GM21825 (cell line): Measurements from ENCODE around the gene GPBP1.
"Not testable (repeated sequence)": the region's sequence is repeated elsewhere in the genome, so short reads cannot be mapped to it uniquely, and the experiment has no call there.

Experiments used
- ATAC-seq: cut with Tn5 transposase; IDR thresholded peaks from one replicate; pipeline ENCODE4 v1.9.1; 2021; ENCODE audit warnings: mild to moderate bottlenecking, moderate library complexity; ENCODE audit not compliant: unreplicated experiment

The GPBP1 gene, protein sequence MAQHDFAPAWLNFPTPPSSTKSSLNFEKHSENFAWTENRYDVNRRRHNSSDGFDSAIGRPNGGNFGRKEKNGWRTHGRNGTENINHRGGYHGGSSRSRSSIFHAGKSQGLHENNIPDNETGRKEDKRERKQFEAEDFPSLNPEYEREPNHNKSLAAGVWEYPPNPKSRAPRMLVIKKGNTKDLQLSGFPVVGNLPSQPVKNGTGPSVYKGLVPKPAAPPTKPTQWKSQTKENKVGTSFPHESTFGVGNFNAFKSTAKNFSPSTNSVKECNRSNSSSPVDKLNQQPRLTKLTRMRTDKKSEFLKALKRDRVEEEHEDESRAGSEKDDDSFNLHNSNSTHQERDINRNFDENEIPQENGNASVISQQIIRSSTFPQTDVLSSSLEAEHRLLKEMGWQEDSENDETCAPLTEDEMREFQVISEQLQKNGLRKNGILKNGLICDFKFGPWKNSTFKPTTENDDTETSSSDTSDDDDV

DNA sequence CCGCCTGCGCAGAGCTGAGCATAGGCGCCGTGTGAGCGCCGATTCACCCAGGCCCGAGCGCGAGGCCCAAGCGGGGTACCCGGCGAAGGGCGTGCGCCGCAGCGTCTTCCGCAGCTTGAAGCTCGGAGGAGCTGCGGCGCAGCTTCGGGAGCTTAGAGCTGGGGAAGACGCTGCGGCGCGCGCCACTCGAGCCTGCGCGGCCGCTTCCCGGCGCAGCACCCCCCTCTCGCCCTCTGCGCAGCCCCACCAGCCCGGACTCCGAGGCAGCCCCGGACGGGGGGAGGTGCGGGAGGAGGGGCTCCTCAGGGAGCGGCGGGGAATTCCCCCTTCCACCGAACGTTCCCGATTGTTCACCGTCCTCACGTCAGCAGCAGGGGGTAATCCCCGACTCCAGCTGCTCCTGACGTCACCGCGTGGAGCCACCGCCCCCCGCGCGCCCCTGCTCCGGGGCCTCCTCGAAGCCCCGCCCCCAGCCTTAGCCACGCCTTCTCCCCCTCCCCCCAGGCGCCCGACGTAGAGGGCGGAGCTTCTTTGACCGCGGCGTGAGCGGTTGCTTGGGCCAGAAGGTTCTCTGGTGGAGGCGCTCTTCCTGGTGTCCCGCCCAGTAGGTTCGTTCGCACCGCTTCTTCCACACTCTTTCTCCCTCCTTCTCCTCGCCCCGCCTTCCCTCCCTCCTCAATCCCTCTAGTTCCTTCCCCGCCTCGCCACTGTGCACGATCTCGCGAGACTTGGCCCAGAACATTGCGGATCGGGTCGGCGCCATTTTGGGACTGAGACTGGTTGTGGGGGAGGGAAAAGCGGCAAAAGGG is at the start of gene GPBP1:
Gene GPBP1 (plus strand): TSS at position 741 of the 809 bp plus-strand sequence. CDS start 40,072 bp downstream, outside the sequence.
- peak; percentile 66 for ATAC-seq

DNA sequence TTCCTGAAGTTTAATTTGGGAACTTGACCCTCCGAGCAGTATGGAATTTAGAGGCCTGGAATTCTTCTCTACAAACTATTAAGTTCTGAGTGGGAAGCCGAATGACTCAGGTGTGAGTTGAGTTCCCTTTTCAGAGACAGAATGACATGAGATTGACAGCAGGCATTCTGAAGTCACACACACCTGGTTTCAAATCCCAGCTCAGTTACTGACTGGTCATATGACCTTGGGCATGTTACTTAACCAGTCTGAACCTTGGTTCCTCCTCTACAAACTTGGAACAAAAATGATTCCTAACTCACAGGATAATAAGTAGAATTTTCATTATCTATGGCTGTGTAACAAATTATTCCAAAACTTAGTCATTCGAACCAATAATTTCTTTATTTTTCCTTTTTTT is 45.5 kb upstream of the GPBP1 start:
- ATAC-seq: no peak

GRCh38 chr5:57133574-57133973 is 40.3 kb upstream of the GPBP1 start:
- no peak for ATAC-seq

- ATAC-seq: no peak
These were observed 36.5 kb upstream of the GPBP1 start for GRCh38 chr5:57137401-57137800.

GRCh38 chr5:57152316-57152715 is 21.5 kb upstream of the GPBP1 start:
- no peak for ATAC-seq

DNA sequence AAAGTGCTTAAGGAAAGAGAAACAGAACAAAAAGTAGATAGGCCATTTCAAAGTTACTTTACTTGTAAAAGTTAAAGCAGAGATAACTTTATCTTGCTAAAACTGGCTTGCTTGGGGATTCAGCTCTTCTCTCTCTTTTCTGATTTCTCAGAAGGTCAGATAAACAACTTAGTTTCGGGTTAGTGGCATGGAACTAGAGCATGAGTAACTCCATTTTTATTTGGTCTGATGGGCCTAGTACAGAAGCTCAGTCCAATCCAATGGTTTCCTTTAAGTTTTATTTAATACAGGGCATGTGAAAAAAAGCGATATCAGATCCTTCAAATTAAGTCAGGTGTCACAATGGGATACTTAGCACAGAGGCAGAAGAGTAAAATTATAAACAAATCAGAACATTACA is 18.8 kb upstream of the GPBP1 start:
- ATAC-seq: no peak

- ATAC-seq: no peak
These were observed 16.7 kb upstream of the GPBP1 start for GRCh38 chr5:57157131-57157530.

- no peak for ATAC-seq
These were observed 16.2 kb upstream of the GPBP1 start for GRCh38 chr5:57157666-57158065.

- ATAC-seq: no peak
These were observed 10.3 kb upstream of the GPBP1 start for GRCh38 chr5:57163553-57164006.

GRCh38 chr5:57164124-57164523 is 9.7 kb upstream of the GPBP1 start:
- no peak for ATAC-seq

- ATAC-seq: not testable (repeated sequence)
These were observed 8.7 kb upstream of the GPBP1 start for GRCh38 chr5:57165171-57165570.

DNA sequence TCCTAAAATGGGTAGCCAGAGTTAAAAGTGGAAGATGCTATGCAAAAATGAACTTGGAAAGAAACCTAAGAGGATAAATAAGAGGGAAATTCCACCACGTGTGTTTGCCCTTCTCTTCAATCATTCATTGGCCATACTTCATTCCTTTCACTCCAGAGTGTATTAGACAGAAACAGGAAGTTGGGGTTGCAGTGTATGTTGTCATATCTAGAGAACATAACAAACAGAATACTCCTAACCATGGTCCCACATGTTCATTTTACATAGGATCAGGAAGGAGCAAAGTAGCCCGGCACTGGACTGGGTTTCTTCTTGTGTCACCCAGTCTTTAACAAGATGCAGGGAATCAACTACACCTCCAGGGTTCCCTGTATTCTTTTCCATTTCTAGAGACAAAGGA is 7.6 kb upstream of the GPBP1 start:
- no peak for ATAC-seq

- ATAC-seq: no peak
These were observed 6.7 kb upstream of the GPBP1 start for GRCh38 chr5:57167201-57167600.

- not testable (repeated sequence) for ATAC-seq
These were observed 3.7 kb upstream of the GPBP1 start for GRCh38 chr5:57170116-57170515.

- no peak for ATAC-seq
These were observed 1.9 kb upstream of the GPBP1 start for GRCh38 chr5:57171816-57172465.

GRCh38 chr5:57172466-57173318 is 1.2 kb upstream of the GPBP1 start:
- ATAC-seq: no peak

GRCh38 chr5:57174128-57174889 is 450 bp downstream of the GPBP1 start:
- peak; percentile 6 for ATAC-seq

DNA sequence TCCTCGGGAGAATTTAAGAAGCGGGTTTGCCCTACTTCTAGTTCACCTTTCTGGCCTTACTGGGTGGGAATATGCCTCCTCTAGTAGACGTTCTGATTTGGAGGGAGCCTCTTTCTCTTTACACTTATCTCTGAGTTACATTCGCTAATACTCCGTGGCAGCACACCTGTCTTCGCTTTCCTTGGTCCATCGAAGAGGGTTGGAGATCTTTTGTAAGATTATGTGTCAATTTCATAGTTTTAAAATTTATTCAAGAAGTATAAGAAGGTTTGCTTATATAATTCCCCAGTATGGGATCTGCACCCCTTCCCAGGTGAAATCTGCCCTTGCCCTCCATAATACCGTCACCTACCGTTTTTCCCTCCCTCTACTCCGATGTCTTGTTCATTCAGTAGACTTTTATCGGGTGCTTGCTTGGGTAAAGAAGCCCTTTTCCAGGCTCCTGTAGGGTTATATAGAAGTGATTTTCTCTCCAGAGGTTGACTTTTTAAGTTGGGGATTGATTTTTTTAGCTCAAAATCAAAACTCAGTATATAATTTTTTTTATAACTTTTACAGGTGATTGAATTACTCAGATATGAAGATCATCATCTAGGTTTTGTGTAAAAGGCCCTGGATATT is 1.1 kb downstream of the GPBP1 start:
- no peak for ATAC-seq
